ENCODE results near the gene TMEM131. TPM values are rescaled to one million over a fixed set of nuclear protein-coding genes. Genes with fewer than 3 reads are reported as not detected.

Gene TMEM131
- total RNA-seq, 1 donor from 2014 or later = 58.8 TPM

GRCh38 chr2:97995026-97995733, 568 bp downstream of the TMEM131 start:
- Mint-ChIP-seq H3K4me3 (ENCODE audit: low read depth) (peak overlapping the region; percentile 90), H3K27me3 (no peaks in the 10 kb centered on the region), H3K9me3 (ENCODE audit: low read depth) (no peaks in the 10 kb centered on the region), H3K27ac (peak overlapping the region; percentile 98), H3K4me1 (ENCODE audit: low read depth) (peaks cover 46% of the 10 kb centered on the region), H3K36me3 (ENCODE audit: insufficient read depth) (no peaks in the 10 kb centered on the region)
- TF ChIP-seq CTCF (IDR thresholded peaks at IDR 0.05; ENCODE audit: unreplicated experiment) = peak; percentile 5
- DNase-seq (ENCODE audit: low spot score, unreplicated experiment) = peak; percentile 37

DNA sequence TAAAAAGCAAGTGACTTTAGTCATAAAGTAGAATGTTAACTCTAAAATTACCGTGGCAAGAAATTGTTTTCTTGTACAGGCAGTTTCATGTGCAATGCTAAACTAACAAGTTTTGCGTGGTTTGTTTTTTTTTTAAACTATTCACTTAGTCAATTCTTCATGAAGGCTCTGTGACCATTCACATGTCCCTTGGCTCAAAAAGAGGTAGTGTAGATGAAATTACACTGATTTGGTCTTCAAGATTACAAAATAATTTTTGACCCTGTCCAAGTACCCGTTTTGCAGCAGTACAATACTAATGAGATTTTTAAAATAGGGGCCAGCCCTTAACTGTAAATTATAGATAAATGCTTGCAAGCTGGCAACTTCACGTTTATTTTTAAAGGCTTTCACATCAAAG, 1.3 kb downstream of the TMEM131 start:
- Mint-ChIP-seq H3K4me1 (ENCODE audit: low read depth) (peaks cover 41% of the 10 kb centered on the region), H3K9me3 (ENCODE audit: low read depth) (no peaks in the 10 kb centered on the region), H3K4me3 (ENCODE audit: low read depth) (peak overlapping the region; percentile 90), H3K27me3 (no peaks in the 10 kb centered on the region), H3K27ac (peak overlapping the region; percentile 98), H3K36me3 (ENCODE audit: insufficient read depth) (no peaks in the 10 kb centered on the region)
- TF ChIP-seq CTCF (IDR thresholded peaks at IDR 0.05; ENCODE audit: unreplicated experiment) = no peak
- no peak for DNase-seq (ENCODE audit: low spot score, unreplicated experiment)

DNA sequence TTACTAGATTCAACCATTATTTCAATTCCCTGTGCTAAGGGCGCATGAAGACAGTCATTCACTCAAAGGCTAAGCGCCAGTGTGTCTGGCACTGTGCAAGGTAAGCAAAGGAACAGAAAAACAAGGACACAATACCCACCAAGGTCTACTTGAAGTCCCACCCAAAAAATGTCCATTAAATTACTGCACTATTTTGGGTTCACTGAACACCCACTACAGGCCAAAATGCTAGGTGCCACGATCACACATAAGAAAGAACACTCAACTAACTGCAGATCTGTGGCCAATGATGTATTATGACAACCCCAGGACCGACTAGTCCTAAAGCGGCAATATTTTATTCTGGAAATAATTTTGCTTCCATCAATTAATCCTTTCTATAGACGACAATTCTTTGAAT, 1.8 kb downstream of the TMEM131 start:
- Mint-ChIP-seq H3K27me3 (no peaks in the 10 kb centered on the region), H3K27ac (peak overlapping the region; percentile 69), H3K36me3 (ENCODE audit: insufficient read depth) (peaks cover 1% of the 10 kb centered on the region)

GRCh38 chr2:97992836-97993825, 2.6 kb downstream of the TMEM131 start:
- TF ChIP-seq CTCF (IDR thresholded peaks at IDR 0.05; ENCODE audit: unreplicated experiment) = no peak
- peaks cover 8% of the 10 kb centered on the region for H3K9me3 Mint-ChIP-seq (ENCODE audit: low read depth)
- peak overlapping the region; percentile 3 for H3K27ac Mint-ChIP-seq

More for the DNA sequence above, 1.8 kb downstream of the TMEM131 start:
- TF ChIP-seq CTCF (IDR thresholded peaks at IDR 0.05; ENCODE audit: unreplicated experiment) = no peak
- peak overlapping the region; percentile 90 for H3K4me3 Mint-ChIP-seq (ENCODE audit: low read depth)
- no peaks in the 10 kb centered on the region for H3K9me3 Mint-ChIP-seq (ENCODE audit: low read depth)
- DNase-seq (ENCODE audit: low spot score, unreplicated experiment) = no peak
- H3K4me1 Mint-ChIP-seq (ENCODE audit: low read depth) = peaks cover 38% of the 10 kb centered on the region

More at GRCh38 chr2:97992836-97993825, 2.6 kb downstream of the TMEM131 start:
- DNase-seq (ENCODE audit: low spot score, unreplicated experiment) = no peak
- Mint-ChIP-seq H3K36me3 (ENCODE audit: insufficient read depth) (peaks cover 8% of the 10 kb centered on the region), H3K4me1 (ENCODE audit: low read depth) (peaks cover 35% of the 10 kb centered on the region), H3K27me3 (no peaks in the 10 kb centered on the region), H3K4me3 (ENCODE audit: low read depth) (peak overlapping the region; percentile 90)
